Activated CD4-positive, alpha-beta T cell treated with anti-CD3 and anti-CD28 coated beads for 24 hours (primary cell): Measurements from ENCODE around the gene BBS9.
"Not testable (repeated sequence)": the region's sequence is repeated elsewhere in the genome, so short reads cannot be mapped to it uniquely, and the experiment has no call there.

Experiments used
- DNase-seq, 2 donors: peaks; one replicate each; pipeline ENCODE4 v3.0.0-alpha.2; 2020; ENCODE audit warnings: low read depth in 2 of 2

BBS9 gene

DNA sequence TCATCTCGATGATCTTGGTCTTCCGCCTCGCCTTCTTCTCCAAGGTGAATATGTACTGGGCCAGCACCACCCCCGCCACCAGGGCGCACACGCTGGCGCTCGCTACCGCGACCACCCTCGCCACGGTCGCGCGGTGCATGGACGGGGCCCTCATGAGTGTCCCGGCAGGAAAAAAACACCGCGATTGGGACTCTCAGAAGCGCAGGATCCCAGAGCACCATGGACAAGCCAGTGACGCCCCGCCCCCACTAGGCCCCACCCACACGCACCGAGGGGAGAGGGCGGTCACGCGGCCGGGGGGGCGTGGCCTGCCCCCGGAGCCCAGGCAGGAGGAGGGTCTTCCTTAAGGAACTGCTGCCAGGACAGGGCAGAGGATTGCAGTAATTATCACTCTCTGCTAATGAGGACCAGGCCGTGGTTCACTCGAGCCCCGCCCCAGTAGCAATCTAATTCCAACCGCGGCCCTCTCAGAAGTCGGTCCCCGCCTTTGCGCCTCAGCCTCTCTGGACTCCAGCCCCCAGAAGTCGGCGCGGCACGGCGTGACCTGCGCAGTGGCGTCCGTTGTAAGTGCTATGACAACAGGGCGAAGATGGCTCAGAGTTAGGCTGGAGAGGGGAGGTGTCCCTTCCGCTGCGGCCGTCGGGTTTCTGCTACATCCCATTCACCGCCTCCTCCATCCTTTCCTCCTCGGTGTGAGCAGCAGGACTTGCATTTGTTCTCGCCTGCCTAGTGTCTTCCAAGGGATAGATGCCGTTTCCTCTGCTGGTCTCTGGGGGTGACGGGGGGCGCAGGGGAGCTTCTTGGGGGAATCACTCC is at the start of gene BBS9:
Gene BBS9, plus strand, starts transcription at position 575 of the 816 bp plus-strand sequence. CDS start 16,689 bp downstream, outside the sequence.
- peak; percentile 87 to 89 for DNase-seq

DNA sequence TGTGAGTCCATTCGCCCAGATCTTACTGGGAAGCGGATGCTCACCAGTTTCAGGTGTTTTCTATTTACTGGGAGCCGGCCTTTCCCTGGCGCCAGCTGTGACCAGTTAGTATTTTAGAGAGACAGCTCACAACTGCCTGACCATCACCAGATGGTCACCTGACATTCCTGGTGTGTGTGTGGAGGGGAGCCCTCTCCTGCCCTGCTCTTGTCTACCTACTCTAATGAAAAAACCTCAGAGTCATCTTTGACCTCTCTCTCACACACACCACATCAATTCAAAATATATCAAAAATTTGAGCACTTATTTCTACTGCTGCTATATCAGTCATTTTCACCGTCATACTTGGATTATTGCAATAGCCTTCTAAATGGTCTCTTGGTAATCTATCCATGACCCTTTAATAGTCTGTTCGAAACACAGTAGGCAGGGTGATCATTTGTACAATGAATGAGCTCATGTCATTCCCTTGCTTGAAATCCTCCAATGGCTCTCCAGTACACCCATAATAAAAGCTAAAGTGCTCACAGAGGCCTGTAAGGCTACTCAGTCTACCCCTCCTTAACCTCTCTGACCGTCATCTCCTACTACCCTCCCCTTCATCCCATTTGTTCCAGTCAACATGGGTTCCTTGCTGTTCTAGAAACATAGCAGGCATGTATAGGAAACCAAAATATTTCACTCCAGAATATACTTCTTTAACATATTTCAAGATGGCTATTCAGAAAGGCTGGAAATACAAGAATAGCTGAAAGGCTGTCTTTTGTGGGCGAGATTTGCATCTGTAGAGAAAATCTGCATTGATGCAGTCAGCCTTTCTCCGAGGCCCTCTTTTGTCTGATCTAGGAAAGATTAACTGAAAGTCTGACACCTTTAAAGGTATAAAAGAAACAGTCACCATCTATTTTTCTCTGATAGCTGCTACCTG is 49.3 kb upstream of the BBS9 start:
- no peak for DNase-seq

DNA sequence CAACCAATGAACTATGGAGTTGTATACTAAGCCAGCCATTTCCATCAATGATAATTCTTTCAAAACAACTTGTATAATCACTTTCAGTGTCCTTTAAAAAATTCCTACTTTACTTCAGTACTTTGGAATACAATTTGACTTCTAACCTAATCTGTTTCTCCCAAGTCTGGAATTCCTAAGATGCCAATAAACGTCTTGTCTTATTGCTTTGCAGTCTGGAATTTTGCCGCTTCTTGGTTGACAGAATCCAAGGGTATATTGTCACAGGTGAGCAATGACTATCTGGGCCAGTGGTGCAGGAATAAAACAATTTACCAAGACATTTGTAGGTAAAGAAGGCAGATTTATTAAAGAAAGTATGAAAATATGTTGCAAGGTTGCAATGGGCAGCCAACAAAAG is 42.0 kb upstream of the BBS9 start:
- DNase-seq = no peak

DNA sequence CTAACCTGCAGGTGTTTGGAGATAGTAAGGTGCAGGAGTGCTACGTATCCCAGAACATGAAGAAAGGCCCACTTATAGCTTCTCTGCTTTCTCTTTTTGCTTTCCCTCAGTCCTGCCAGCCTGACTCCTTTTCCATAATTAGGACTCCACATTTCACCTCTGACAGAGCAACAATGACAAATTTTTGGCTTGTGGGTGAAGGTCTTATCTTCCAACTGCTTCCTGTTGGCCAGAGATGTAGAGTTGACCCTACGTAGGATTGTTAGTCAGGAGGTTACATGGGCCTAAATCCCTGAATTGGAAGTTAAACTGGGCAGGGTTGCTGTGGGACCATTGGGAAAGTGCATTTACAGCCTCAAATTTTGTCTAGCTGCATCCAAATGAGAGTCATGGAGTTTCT is 41.5 kb upstream of the BBS9 start:
- no peak for DNase-seq

DNA sequence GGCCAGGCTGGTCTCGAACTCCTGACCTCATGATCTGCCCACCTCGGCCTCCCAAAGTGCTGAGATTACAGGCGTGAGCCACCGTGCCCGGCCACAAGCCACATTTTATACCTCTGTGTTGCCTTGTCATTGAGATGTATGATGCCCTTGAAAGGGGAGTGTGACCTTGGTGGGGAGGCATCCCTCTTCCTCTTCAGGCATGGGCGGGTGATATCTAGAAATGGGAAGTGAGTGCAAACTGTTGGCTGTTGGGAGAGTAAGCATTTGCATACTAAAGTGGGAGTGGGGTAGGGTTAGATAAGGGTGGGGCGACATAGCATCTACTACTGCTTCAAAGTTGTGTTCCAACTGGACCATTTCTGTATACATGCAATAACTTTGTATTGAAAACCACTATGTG is 40.2 kb upstream of the BBS9 start:
- DNase-seq = no peak

DNA sequence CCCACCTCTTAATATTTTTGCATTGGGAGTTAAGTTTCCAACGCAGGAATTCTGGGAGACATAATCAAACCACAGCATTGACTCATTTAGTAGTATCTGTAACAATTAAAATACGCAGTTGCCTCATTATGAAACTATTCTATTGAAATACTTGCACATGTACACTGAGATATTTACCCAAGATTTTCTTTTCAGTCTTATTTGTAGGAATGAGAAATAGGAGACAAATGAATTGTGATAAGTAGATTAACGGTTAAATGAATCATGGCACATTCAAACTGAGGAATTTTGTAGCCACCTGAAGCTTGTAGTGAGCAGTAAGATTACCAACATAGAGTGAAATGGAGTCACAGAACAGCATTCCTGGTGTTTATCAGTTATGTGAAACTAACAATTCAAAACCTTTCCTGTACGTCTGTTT is 38.2 kb upstream of the BBS9 start:
- DNase-seq = no peak

DNA sequence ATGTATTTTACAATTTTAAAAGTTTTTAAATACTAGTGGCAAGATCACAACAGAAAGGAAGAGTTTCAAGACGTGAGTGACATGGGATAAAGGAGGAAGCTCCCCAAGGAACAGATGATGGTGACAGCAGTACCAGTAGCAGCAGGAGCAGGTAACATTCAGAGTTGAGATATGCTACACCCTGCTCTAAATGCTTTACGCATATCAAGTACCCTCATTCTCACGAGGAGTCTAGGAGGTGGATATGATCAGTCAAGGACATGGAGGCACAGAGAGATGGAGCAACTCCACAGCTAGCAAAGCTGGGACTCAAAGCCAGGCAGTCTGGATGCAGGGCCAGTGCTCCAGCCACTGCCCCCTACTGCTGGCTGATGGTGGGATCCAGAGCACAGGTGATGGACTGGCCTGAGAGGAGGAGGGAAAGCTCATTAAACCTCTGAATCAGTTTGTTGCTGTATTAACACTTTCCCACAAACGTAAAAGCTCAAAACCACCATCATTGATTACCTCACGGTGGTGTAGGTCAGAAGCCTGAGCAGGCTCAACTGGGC is 37.6 kb upstream of the BBS9 start:
- DNase-seq = no peak

DNA sequence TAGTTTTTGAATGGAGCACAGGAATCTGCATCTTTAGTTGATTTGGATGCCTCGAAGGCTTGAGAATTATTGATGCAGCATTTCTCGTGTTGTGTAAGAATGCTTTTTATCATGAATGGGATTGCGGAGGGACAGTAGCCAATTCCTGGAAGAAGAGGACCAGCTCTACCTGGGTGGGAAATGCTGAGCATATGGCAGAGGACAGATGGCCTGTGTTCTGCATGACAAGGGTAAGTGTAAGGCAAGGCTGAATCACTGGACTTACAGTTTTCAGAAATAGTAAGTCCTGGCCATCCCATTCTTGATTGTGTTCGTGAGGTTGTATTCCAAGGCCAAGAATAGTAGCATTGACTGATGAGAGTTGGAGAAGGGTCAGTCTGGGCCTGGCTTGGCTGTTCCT is 36.1 kb upstream of the BBS9 start:
- no peak for DNase-seq

DNA sequence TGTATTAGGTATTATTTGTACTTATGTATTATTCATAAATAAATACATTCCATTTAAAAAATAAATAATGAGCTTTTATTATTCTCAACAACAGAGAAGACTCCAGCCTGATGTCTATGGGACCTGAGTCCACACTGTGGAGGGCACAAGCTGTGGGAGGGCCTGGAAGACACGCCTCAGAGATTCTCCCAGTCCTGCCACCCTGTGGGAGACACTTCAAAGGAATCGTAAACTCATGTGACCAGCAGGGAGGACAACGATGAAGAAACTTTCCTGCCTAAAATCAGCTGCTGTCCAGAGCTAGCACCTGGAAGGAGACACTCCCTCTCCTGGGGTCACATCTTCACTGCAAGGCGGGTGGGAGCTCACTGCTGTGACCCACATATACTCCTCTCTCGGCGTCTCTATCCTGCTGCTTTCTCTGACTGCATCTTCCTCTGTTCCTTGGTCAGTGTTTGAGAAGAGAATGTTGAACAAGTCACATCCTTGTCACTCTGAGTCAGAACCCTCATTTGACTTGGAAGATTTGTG is 34.6 kb upstream of the BBS9 start:
- not testable (repeated sequence) for DNase-seq

DNA sequence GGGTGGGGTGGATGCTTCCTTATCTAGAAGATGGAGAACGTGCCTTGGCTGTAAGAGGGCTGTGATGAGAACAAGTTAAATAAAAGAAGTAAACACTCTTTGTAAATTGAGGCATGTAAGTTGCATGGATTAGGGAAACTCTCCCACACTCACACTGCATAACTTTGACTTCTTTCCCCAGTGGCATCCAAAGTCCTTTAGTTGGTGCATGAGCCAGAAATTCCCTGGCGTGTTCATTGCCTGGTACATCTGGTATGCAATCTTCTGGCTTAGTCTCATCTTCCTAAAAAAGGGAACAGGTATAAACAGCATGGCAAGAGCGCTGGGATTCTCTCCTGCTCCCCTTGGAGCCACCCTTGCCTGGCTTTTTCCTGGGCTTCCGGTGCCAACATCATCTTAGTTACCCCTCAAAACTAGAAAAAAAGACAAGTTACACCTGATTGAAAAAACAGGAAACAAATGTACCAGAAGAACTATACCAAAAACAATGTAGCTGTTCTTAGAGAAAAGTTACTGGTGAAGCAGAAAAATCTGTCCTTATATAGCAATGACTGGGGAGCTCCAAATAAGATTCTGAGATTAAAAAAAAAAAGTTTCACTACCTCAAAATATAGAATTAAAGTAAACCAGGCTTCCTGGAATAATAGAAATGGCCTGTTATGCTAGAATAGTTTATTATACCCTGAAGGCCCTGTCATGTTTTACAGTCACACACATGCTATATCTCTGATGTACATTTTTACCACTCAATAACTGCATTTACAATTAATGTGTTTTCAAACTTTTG is 30.0 kb upstream of the BBS9 start:
- DNase-seq = no peak

DNA sequence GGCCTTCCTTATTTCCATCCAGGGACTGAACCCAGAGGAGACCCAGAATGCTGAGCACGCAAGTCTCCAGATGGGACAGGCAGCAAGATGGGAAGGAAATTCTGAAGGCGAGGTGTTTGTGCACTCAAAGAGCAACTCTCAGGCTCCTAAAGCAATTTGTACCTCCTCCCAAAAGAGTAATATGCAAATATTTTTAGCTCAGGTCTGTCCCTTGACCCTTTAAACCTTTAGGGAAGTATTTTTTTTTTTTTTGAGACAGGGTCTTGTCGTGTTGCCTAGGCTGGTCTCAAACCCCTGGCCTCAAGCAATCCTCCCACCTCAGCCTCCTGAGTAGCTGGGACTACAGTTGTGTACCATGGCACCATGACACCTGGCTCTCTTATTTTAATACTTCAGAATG is 28.6 kb upstream of the BBS9 start:
- DNase-seq = no peak

DNA sequence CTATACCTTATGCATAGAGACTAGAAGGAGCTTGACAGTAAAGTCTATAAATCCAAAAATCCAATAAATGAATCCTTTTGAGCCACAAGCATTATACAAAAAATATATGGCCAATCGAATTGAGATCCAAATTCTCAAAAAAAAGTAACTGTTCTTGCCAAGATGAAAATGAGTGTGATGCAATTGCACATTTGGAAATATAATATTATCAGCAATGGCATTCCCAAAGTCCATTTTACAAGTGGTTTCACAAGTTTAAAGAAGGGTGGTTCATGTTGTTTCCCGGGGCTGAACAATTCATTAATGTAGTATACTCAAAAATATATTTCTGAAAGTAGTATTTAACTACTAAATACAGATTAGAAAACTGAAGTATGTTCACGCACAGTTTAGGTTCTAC is 27.5 kb upstream of the BBS9 start:
- no peak for DNase-seq

DNA sequence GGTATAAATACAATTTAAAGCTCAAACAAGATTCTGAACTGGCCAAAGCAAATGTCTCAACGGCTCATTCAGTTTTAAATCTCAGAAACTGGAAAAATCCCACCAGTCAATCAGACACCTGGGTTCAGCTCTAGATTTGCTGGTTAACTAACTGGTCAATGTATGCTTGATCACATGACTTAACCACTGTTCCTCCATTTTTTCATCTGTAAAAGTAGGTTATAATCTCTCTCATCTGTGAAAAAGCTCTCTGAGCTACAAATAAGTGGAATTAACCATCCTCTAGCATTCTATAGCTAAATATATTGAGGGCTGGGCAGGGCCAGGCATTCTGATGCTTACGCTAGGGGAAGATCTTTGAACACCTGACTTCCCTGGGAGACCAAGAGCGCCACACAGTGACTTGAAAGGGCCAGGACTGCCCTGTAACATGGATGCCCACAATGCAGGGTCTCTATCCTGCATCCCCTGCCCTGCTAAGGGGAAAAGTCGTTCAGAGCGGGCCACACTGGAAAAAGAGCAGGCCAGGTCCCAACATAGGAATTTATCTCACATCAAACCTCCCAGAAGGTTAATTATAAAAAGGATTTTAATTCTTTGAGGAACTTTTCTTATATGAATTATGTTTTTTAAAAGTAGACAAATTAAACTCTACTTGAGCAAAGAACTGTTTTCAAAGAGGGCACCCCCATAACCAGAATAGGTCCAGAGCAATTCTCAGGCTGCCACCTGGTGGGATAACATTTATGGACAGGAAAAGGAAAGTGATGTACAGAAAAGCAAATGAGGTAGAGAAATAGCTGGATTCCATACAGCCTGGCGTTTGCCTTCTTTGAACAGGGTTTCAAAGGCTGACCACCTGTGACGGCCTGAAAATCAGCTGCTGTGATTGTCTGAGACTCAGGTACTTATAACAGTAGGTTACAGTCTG is 22.0 kb upstream of the BBS9 start:
- peak in 1 of 2 donors; percentile 11 for DNase-seq

DNA sequence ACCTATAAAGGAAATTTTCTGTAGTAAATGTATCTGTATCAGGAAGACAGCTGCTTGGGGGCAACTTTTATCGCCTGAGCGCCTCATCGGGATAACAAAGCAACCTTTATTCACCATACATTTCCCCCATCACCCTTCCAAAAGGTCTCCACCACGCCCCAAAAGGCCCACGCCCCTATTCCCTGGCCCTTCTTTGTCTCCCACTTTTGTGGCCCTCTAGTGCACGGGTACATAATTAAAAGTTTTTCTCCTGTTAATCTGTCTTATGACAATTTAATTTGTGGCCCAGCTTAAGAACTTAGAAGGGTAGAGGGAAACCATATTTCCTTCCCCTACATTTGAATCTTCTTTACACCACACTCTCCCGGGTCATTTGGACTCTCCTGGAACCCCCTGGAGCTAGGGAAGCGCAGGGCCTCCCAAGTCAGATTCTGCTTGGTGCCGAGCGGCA is 20.8 kb upstream of the BBS9 start:
- peak in 1 of 2 donors; percentile 18 for DNase-seq

DNA sequence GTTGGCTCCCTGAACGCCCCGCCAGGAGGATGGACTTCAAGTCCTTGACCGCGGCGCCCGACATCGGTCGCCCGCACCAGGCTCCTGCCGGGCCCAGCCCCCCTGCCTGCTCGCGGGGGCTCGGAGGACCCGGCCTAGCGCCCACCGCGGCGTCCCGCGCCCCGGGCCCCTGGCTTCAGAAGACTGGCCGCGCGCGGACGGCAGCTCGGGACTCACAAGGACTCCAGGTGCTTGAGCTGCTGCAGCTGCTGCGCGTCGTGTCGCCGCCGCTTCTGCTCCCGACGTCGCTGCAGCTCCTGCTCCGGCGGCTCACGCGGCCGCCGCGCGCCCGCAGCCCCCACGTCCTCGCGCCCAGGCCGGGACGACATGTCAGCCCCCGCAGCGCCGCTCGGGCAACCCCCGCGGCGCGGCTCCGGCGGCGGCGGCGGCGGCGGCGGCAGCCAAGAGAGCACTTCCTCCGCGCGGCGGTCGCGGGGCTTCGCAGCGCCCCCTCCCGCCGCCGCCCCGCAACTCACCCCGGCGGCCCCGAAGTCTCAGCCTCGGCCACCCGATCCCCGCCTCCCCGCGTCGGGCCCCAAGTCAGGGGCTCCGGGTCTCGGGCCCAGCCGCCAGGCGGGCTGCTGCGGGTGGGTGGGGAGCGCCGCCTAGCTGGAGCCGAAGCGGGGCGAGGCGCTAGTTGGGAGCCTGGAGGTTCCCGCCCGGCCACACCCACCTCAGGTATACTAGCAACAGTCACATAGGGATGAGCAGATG is 20.2 kb upstream of the BBS9 start, which contains the start of gene RP9:
Gene RP9, minus strand, starts transcription at position 400 of the 753 bp plus-strand sequence. Its CDS starts 32 bp downstream, at position 368.
- peak; percentile 60 to 63 for DNase-seq

DNA sequence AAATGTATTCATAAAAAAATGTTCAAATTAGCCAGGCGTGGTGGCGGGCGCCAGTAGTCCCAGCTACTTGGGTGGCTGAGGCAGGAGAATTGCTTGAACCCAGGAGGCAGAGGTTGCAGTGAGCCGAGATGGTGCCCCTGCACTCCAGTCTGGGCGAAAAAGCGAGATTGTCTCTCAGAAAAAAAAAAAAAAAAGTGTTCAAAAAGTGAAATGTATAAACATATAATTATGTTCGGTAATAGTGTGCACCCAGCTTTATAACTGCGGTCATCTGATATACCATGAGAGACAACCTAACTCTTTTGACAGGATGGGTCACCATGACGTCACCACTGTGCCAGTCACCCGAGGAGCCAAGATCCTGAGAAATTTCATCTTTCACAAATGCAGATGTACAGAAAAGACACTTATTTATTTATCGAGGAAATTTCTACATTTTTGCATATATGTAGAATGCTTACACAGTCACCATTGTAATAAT is 19.6 kb upstream of the BBS9 start:
- DNase-seq = no peak

DNA sequence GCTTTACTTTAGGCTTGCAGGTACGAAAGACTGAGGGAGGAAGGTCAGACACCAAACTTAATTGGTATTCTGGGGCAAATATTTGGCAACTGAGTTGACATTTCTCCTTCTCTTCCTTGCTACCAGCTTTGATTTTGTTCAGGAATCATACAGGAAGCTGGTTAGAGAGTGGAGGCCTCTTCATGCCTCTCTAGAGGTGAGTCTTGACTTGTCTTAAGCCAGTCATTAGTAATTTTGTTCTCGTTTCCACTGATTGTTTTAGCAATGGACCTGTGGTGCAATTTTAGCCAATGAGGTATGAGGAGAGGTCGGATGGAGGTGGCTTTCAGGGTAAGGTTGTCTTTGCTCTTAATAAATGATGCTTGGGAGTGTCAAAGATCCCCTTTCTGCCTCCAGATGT is 17.8 kb upstream of the BBS9 start:
- DNase-seq = no peak

DNA sequence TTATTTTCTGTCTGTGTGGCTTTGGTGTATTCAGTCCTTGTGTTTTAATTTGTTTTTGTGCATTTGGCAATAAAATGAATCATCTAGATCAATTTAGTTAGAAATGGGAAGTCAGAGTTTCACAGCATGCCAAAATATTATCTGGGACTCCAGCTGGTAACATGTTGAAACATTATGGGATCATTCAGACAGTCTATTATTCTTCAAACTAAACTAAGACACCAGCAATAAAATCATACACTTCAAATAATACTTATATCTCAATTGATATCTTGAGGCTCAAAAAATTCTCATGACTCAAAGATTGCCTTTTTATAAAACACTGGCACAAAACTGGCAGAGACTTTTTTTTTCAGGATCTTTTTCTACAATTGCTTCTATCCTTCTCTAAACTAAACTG is 14.4 kb upstream of the BBS9 start:
- DNase-seq = no peak

DNA sequence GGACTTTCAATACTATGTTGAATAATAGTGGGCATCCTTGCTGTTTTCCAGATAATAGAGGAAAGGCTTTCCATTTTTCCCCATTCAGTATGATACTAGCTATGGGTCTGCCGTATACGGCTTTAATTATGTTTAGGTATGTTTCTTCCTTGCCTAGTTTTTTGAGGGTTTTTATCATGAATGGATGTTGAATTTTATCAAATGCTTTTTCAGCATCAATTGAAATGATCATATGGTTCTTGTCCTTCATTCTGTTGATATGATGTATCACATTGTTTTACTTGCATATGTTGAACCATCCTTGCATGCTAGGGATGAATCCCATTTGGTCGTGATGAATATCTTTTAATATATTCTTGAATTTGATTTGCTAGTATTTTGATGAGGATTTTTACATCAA is 11.0 kb upstream of the BBS9 start:
- DNase-seq = no peak
